Calu3 (cell line): ENCODE data around the gene STEEP1. TPM values are rescaled to one million over a fixed set of nuclear protein-coding genes. Genes with fewer than 3 reads are reported as not detected.

Experiments used
- Bru-seq: library from RNA; stranded (reverse); fragments of 400-500 nt; gene quantifications from one replicate; lab custom pipeline; 2021; lab: Mats Ljungman, UMichigan
- BruChase-seq, 2 experiments: library from RNA; stranded (reverse); fragments of 400-500 nt; gene quantifications; one replicate each; lab custom pipeline; 2021; lab: Mats Ljungman, UMichigan
- BruUV-seq: library from RNA; stranded (reverse); fragments of 400-500 nt; replicated peaks from 2 replicates; lab custom pipeline; 2021; lab: Mats Ljungman, UMichigan
- CTCF ChIA-PET: fragments of 300-600 bp; sonication (Branson Sonifier 250); formaldehyde crosslinking; loops from one replicate; lab custom pipeline; 2022; ENCODE audit warnings: antibody characterized with exemption; lab: Charles Lee
- DNase-seq: peaks from one replicate; pipeline ENCODE4 v3.0.0; 2022
- H3K27ac Mint-ChIP-seq: one replicate; pipeline ENCODE4 v1.8.0; 2022; ENCODE audit warnings: mixed read lengths; ENCODE audit not compliant: unreplicated experiment
- H3K27me3 Mint-ChIP-seq: one replicate; pipeline ENCODE4 v1.8.0; 2022; ENCODE audit warnings: mixed read lengths; ENCODE audit not compliant: unreplicated experiment
- H3K36me3 Mint-ChIP-seq: one replicate; pipeline ENCODE4 v1.8.0; 2022; ENCODE audit warnings: mild to moderate bottlenecking, moderate library complexity, mixed read lengths; ENCODE audit not compliant: insufficient read depth, unreplicated experiment
- H3K4me1 Mint-ChIP-seq: one replicate; pipeline ENCODE4 v1.8.0; 2022; ENCODE audit warnings: mild to moderate bottlenecking, low read depth, mixed read lengths; ENCODE audit not compliant: unreplicated experiment
- H3K4me3 Mint-ChIP-seq: one replicate; pipeline ENCODE4 v1.8.0; 2022; ENCODE audit warnings: mild to moderate bottlenecking, low read depth, moderate library complexity, mixed read lengths; ENCODE audit not compliant: unreplicated experiment
- H3K9me3 Mint-ChIP-seq: one replicate; pipeline ENCODE4 v1.8.0; 2022; ENCODE audit warnings: low read depth, mixed read lengths; ENCODE audit not compliant: unreplicated experiment
- CTCF ChIP-seq: fragments of 200-600 bp; IDR thresholded peaks from one replicate; pipeline ENCODE4 v1.8.0; 2022; ENCODE audit warnings: antibody characterized with exemption; ENCODE audit not compliant: unreplicated experiment
- intact Hi-C: fragments of 100-400 bp; cut with micrococcal nuclease; formaldehyde crosslinking; loops from one replicate; pipeline ENCODE4 v1.10.0; 2022; ENCODE audit not compliant: unreplicated experiment
- long read RNA-seq: library from polyadenylated mRNA; stranded (forward); transcript quantifications from one replicate; pipeline ENCODE4 v2.0.0, GENCODE V29; 2022
- total RNA-seq: library from RNA; stranded (reverse); gene quantifications from 2 replicates; pipeline ENCODE4 v1.2.3, GENCODE V29; 2022

Gene STEEP1
- total RNA-seq (30.4 and 36.8 TPM in 2 replicates), Bru-seq, nascent RNA (percentile 68 among the genes with signal in this experiment), BruChase-seq, experiment 1, labeled RNA remaining after a 6-hour chase (percentile 74 among the genes with signal in this experiment), BruChase-seq, experiment 2, labeled RNA remaining after a 2-hour chase (percentile 66 among the genes with signal in this experiment)
- long read RNA-seq, transcript CXorf56-204 (7 exons, 1,056 nt) = major isoform, 8 of 227 reads
- long read RNA-seq, partial matches to known transcripts = 0 of 227 reads
- long read RNA-seq, other reads (novel, unspliced or antisense) = 219 of 227 reads

GRCh38 chrX:119565107-119565663, at the start of gene STEEP1:
STEEP1 (minus strand) TSS chrX:119565409; CDS start chrX:119565355, 54 bp downstream.
- CTCF ChIA-PET = interaction anchor here (0.5 to 0.6 kb wide), 2 partner anchors 9 to 157 kb away, joined by 4 to 5 read pairs; partner anchors contain the start of gene UBE2A
- no peaks in the 10 kb centered on the region for H3K27me3 Mint-ChIP-seq
- H3K4me3 Mint-ChIP-seq = peak within 1 kb of the TSS; percentile 77
- H3K36me3 Mint-ChIP-seq = peaks cover 18% of the 10 kb centered on the region
- H3K4me1 Mint-ChIP-seq = peaks cover 20% of the 10 kb centered on the region
- intact Hi-C loops = no loop called here
- peak within 1 kb of the TSS; percentile 82 for H3K27ac Mint-ChIP-seq
- DNase-seq = peak; percentile 86
- H3K9me3 Mint-ChIP-seq = no peaks in the 10 kb centered on the region
- no peak for TF ChIP-seq CTCF
- no TSS peak for BruUV-seq

GRCh38 chrX:119614776-119615175, 49.6 kb upstream of the STEEP1 start:
- H3K9me3 Mint-ChIP-seq = no peaks in the 10 kb centered on the region
- no peak overlapping the region for H3K4me3 Mint-ChIP-seq
- H3K36me3 Mint-ChIP-seq = no peaks in the 10 kb centered on the region
- no peak overlapping the region for H3K27ac Mint-ChIP-seq
- intact Hi-C loops = loop anchor here (5.0 kb wide), 1 partner anchor 43 kb away; no protein-coding TSS in a partner anchor
- CTCF ChIA-PET = no interaction called here
- H3K27me3 Mint-ChIP-seq = peaks cover 34% of the 10 kb centered on the region
- no TSS peak for BruUV-seq
- no peak for TF ChIP-seq CTCF
- DNase-seq = no peak
- H3K4me1 Mint-ChIP-seq = peaks cover 7% of the 10 kb centered on the region

GRCh38 chrX:119607018-119607389, 41.8 kb upstream of the STEEP1 start:
- TF ChIP-seq CTCF = no peak
- Mint-ChIP-seq H3K27ac (no peak overlapping the region), H3K9me3 (no peaks in the 10 kb centered on the region), H3K27me3 (peaks cover 1% of the 10 kb centered on the region), H3K36me3 (peaks cover 19% of the 10 kb centered on the region), H3K4me1 (peaks cover 16% of the 10 kb centered on the region), H3K4me3 (peak overlapping the region; percentile 90)
- DNase-seq = no peak
- no TSS peak for BruUV-seq
- intact Hi-C loops = loop anchor here (5.0 kb wide), 1 partner anchor 90 kb away; no protein-coding TSS in a partner anchor
- CTCF ChIA-PET = no interaction called here

GRCh38 chrX:119606280-119607017, 41.2 kb upstream of the STEEP1 start, which contains the start of gene NKRF:
NKRF (minus strand) TSS chrX:119606424.
- Mint-ChIP-seq H3K27ac (peak within 1 kb of the TSS; percentile 90), H3K36me3 (peaks cover 22% of the 10 kb centered on the region), H3K9me3 (no peaks in the 10 kb centered on the region), H3K4me1 (peaks cover 16% of the 10 kb centered on the region), H3K4me3 (peak within 1 kb of the TSS; percentile 90), H3K27me3 (no peaks in the 10 kb centered on the region)
- TSS peak; percentile 63 for BruUV-seq
- DNase-seq = peak; percentile 89
- CTCF ChIA-PET = no interaction called here
- no peak for TF ChIP-seq CTCF
- intact Hi-C loops = loop anchor here (1.0 to 5.0 kb wide), 2 partner anchors 89 to 124 kb away; no protein-coding TSS in a partner anchor
